HuH-7 (cell line): Measurements from ENCODE around the gene NKX2-2.

Source experiments
- DNase-seq: peaks from one replicate; pipeline ENCODE4 v3.0.0; 2011; ENCODE audit warnings: low spot score

Gene NKX2-2

GRCh38 chr20:21513881-21514540 is at the start of gene NKX2-2:
Gene NKX2-2 (minus strand): TSS chr20:21514064. CDS start chr20:21513669, 395 bp downstream.
- DNase-seq: no peak

DNA sequence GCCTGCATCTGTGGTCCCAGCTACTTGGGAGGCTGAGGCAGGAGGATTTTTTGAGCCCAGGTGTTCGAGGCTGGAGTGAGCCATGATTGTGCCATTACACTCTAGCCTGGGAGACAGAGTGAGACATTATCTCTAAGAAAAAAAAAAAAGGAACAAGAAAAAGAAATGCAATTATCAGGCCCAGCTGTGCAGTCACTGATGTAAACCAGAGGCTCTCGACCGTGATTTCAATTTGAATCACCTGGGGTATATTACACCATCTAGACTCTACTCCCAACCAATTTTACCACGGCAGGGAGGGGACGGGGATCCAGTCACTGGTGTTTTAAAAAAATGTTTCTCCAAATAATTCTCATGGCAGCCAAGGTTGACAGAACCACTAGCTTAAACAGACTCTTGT is 48.8 kb upstream of the NKX2-2 start:
- DNase-seq: no peak

DNA sequence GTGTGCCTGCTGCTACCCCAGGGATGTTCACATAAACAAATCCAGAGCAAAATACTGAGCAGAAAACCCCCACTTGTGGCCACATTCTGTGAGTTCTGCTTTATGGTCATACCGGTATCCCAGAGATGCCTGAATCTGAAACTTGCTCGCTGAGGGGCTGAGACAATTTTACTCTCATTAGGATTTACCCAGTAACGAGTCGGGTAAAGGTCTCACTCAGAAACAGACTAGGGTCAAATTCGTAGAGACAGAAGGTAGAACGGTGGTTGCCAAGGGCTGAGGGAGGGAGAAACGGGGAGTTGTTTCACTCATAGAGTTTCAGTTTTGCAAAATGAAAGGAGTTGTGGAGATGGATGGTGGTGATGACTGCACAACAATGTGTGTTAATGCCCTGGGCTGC is 45.4 kb upstream of the NKX2-2 start:
- DNase-seq: no peak

DNA sequence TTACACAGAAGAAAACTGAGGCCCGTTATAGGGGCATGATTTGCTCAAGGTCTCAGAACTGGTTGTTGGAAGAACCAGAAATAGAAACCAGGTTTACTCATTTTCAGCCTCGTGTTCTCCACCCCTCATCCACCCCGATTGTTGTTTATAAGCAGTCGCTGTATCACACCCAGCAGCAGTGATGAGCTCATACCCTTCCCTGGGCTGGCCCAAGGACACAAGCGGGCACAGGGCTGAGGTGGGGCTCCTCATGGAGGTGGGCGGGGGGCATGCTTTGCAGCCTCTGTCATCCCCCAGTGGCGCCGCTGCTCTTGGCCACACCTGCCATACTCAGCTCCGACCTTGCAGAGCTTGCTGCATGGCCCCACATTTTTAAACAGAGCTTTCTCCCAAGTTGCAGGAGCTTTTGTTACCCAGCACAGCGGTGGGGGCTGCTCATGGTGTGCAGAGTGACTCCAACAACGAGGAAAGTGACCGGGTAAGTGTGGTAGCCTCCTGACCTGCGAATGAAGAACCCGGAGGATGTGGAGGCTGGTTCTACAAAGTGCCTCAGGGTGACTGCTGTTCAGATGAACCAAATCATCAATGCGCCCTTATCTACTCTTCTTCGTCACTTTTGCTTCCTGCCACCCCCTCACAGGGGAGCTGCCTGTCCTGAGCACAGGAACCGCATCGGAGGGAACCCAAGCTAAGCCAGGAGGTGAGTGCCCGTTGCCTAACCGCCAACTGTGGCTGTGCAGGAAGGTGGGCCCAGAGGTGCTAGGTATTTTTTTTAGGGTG is 43.6 kb upstream of the NKX2-2 start:
- no peak for DNase-seq

- no peak for DNase-seq
Measured at GRCh38 chr20:21556398-21556797, 42.5 kb upstream of the NKX2-2 start.

DNA sequence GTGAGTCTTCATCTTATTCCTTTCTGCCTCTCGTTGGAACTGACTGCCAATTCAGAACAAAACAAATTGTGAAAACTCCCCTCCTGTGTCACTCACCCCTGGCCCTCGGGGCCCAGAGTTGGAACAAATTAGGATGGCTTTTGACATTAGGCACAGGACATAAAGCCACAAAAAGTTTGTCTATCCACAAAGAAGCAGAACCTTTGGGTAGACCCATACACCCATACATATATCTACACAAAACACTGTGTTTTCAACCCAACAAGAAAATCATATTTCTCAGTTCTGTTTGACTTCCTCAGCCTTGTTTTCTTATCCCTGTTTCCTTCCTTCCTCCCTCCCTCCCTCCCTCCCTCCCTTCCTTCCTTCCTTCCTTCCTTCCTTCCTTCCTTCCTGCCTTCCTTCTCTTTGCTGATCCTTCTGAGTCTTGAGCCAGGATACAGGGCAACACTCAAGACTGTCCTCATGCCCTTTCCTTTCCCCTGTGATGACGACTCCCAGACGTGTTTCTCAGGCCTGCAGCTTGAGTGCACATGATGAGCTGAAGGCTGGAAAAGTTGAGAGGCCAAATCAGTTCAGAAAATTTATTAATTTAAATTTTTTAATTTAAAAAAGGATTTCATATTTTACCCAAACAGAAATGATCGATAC is 41.7 kb upstream of the NKX2-2 start:
- DNase-seq: no peak

DNA sequence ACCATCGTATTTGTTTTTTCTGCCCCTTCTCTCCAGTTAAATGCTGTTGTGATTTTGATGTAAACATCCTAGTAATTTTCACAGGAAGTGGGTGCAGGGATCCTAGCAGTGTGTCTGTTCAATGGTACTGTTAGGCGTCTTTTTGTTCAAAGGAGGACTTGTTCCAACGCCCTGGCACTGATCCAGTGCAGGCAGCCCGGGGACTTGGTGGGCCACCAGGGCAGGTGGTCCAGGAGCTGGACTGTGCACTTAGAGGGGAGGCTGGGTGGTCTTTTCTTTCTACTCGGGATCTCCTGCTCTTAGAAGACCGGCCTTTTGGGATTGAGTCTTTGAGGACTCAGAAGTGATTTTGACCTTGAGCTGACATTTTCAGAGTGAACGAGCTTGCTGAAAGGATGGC is 41.1 kb upstream of the NKX2-2 start:
- DNase-seq: no peak

DNA sequence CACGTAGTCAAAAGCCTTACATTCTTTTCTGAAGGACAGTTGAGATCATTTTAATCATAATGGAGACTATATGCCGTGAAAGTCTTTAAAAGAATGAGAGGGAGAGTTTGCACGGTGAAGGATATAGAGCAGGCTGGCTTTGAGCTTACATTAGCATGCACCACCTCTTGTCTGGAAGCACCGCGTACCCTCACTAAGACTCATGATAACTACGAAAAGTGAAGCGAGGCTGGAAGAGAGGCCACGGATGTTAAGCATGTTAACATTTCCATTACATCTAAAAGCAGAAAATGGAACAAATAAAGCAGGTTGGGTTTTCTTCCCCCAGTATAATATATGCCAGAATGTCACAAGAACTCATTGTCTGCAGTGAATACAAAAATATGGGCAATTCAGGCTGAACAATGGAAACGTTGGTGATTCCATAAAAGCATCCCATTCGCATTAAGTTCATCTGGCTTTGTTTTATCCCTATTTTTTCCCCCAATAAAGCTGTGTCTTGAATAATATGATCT is 40.6 kb upstream of the NKX2-2 start:
- DNase-seq: no peak

DNA sequence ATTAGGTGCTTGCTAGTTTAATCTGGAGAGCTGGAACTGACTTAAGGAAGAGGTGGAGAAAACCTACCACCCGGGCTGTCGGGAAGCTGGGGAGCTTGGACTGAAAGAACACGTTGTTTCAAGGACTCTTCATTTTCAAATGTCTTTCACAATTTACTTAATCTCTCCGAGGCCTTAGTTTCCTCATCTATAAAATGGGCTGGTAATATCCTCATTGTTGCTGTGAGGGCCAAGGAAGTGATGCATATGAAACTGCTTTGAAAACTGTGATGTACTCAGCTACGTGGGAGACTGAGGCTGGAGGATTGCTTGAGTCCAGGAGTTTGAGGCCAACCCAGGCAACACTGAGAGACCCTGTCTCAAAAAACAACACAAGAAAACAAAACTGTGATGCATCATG is 36.7 kb upstream of the NKX2-2 start:
- DNase-seq: no peak

DNA sequence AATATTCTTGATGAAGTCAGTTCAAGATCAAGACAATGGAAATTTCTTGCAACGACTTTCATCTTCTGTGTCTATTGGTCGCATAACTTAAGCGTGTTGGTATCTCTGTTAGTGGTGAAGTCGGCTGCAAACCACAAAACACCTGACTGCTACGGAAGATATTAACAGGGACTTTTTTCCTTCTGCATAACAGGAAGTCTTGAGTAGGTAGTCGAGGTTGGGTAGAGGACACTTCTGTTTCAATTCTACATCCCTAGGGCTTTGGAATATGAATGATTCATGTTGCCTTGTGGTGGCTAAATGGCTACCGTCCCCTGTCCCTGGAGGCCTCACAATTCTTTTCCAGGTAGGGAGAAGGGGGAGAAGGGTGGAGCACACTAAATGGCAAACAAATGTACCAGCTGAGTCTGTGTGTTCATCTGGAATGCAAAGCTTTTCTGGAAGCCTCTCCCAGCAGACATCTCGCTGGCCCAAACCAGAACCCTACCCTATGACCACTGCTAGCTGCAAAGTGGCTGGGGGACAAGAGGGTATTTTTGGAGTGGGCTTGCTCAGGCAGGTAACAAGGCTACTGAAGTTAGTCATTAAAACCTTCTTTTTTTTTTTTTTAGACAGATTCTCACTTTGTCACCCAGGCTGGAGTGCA is 34.6 kb upstream of the NKX2-2 start:
- no peak for DNase-seq

GRCh38 chr20:21546355-21546754 is 32.5 kb upstream of the NKX2-2 start:
- no peak for DNase-seq

GRCh38 chr20:21539512-21539911 is 25.6 kb upstream of the NKX2-2 start:
- DNase-seq: no peak

- DNase-seq: no peak
Measured at GRCh38 chr20:21534886-21535285, 21.0 kb upstream of the NKX2-2 start.

DNA sequence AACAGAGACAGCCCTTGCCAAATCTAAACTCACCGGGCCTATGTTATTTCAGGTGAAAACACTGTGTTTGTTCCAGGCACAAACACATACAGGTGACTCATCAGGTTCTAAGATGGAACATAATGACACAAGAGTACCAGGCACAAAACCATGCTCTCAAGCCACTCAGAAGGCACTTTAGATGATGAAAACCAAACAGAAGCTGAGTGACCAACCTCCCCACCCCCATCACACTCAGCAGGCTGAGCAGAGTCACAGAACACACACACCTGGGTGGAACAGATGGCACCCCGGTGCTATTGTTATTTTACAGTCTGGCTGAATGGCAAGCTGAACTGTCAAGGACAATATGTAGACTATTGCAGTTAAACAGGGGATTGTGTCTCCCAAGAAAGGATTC is 20.6 kb upstream of the NKX2-2 start:
- no peak for DNase-seq

DNA sequence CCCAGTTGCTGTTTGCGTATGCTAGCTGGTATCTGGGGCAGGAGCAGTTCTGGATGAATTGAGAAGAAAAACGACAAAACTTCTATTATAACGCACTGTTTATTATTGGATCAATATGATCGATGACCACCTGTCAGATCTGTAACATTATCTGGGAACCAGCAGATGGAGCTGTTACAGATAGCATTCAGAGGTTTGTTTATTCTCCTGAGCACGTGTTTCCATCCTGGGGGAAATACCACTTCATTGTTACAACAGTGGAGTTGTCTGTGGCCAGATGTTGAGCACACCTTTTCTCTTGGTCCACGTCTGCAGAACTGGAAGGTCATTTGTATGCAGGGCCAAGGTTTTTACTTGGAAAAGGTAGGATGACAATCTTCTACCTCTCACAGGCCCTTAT is 16.0 kb upstream of the NKX2-2 start:
- peak; percentile 84 for DNase-seq

- DNase-seq: no peak
Measured at GRCh38 chr20:21528870-21529269, 15.0 kb upstream of the NKX2-2 start.

DNA sequence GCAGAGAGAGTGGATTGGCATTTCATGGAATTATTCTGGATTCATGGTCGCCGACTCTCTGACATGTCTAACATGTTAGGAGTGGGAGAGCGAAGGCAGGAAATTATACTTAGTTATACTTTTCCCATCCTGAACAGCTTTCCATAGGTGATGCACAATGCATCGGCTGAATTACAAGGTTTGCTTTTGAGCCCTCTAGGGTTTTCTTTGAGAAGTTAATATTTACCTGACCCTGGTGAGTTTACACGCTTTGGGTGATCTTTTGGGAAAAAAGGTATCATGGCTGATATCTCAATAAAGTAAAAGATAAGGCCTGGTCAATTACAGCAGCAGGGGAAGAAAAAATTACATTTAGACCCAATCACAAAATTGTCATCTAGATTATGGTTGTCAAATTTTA is 14.0 kb upstream of the NKX2-2 start:
- DNase-seq: no peak

- no peak for DNase-seq
Measured at GRCh38 chr20:21526776-21527175, 12.9 kb upstream of the NKX2-2 start.

GRCh38 chr20:21523895-21524294 is 10.0 kb upstream of the NKX2-2 start:
- DNase-seq: no peak

DNA sequence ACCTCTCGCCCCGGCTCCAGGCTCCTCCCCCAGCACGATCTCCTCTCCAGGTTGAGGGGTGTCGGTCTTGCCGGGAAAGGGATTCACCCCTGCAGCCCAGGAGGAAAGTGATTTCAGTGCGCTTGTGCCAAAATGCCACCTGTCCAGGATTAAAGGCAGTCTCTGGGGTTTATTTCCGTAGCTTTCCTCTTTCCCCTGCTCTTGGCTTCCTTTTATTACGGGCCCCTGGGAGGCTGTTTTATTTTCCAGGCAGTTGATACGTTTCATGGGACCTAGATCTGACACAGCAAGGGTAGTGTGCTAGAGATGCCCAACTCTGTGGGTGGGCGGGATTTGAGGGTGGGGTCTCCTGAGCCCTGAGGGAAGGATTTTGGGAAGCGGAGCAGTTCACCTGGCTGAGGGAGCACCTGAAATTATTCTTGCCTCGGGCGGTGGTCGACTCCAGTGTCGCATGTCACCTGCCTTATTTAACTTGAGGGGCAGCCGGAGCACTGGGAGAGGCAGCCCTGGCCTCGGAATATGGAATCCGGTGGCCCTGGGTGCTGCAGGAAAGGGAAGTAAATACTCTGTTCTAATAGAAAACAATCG is 9.5 kb upstream of the NKX2-2 start:
- no peak for DNase-seq

GRCh38 chr20:21522481-21523280 is 8.8 kb upstream of the NKX2-2 start:
- DNase-seq: no peak
